ENCODE measurements around the gene FBXO33.

- no peak for TF ChIP-seq POLR2A (IDR thresholded peaks at IDR 0.05)
- TF ChIP-seq CTCF (IDR thresholded peaks at IDR 0.05), result no peak
- TF ChIP-seq EP300 (IDR thresholded peaks at IDR 0.05), result no peak
These were observed 8.7 kb upstream of the FBXO33 start for GRCh38 chr14:39440975-39441374.
